WTC11 (cell line): Measurements from ENCODE around the gene HNRNPL.

ENCODE experiments used
- JUN ChIP-seq: sonication (generic); formaldehyde crosslinking; IDR thresholded peaks from 2 replicates; pipeline ENCODE4 v1.8.0; 2023; ENCODE audit warnings: mild to moderate bottlenecking, missing genetic modification reagents
- TF ChIP-seq, protein P1 (sequence below): fragments of 200-600 bp; IDR thresholded peaks from 2 replicates; pipeline ENCODE4 v1.8.0; 2022; ENCODE audit warnings: antibody characterized with exemption

DNA sequence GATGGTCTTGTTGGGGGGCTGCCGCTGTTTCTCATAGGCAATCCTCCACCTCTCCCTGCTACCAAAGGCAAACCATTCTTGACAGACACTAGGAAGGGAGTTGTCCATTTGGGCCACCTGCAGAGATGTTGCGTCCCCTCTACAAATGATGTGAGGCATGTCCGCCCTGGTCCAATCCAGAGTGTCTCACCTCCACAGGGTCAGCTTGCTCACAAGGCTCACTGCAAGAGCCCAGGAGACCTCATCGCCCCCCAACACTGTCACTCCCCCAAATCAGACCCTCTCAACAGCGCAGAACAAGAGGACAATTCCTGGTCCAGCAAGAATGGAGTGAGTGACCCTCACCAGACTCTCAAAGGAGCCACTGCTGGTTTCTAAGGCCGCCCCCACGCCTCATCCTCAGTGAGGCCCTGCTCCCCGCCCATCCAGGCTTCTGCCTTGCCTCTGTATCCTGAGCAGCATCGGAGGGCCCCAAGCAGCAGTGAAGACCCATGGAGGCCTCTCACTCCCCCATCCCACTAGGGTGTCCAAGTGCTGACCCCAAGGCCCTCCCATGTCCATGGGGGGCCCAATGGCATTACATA is 6.5 kb downstream of the HNRNPL start:
- TF ChIP-seq JUN = no peak
- TF ChIP-seq, protein P1, sequence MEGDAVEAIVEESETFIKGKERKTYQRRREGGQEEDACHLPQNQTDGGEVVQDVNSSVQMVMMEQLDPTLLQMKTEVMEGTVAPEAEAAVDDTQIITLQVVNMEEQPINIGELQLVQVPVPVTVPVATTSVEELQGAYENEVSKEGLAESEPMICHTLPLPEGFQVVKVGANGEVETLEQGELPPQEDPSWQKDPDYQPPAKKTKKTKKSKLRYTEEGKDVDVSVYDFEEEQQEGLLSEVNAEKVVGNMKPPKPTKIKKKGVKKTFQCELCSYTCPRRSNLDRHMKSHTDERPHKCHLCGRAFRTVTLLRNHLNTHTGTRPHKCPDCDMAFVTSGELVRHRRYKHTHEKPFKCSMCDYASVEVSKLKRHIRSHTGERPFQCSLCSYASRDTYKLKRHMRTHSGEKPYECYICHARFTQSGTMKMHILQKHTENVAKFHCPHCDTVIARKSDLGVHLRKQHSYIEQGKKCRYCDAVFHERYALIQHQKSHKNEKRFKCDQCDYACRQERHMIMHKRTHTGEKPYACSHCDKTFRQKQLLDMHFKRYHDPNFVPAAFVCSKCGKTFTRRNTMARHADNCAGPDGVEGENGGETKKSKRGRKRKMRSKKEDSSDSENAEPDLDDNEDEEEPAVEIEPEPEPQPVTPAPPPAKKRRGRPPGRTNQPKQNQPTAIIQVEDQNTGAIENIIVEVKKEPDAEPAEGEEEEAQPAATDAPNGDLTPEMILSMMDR = no peak
